ENCODE measurements around the gene DAAM1.

DAAM1 gene

DNA sequence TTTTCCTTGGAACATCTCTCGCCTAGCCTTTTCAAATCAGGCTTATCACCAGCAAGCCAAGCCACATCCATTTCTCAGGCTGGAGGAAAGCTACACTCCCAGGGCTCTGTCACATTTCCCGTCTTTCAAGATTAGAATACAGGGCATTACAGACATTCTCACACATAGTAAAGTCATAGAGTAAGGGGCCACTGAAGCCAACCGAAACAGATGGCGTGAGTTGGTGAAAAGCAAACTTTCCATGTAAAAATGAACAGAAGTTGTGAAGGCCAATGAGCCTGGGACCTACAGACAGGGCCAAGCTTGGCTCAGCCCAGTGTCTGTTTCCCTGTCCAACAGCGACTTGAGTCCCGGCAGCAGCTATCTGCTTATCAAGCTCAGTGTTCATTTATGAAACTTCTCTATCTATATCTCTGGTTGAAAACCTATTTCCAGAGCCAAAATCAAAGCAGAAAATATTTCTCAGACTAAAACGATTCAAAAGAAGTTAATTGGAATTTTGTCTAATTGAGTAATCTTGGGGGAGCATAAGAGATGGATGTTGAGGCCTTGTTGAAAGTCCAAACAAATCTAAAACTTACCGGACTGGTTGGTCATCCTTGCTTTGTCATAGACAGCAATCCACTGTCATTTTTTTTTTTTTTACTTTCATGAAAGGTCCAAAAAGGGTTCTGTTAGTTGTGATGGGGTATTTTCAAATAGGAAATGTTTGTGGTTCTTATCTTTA lies 105.6 kb downstream of the DAAM1 start:
- no peak for DNase-seq

- DNase-seq, result no peak
Observed at GRCh38 chr14:59294662-59294992, 106.2 kb downstream of the DAAM1 start.

DNA sequence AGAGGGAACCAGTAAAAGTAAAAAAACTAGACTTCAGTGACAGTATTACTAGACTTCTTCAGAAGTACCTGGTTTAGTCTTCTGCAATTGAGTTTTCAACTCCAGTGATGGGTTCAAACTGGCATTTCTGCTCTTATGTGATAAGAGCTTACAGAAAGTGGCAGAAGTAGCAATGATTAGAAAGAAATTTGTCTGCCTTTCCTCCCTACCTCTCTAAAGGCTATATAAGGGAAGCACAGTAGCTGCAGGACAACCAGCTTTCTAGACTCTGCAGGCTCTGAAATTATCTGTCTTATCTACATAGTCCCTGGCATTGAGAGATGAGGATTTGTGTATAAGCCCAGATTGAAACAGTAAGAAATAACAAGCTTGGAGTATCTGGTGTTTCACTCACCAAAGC lies 107.5 kb downstream of the DAAM1 start:
- no peak for DNase-seq

GRCh38 chr14:59296508-59296907 lies 108.0 kb downstream of the DAAM1 start:
- DNase-seq, result no peak

DNA sequence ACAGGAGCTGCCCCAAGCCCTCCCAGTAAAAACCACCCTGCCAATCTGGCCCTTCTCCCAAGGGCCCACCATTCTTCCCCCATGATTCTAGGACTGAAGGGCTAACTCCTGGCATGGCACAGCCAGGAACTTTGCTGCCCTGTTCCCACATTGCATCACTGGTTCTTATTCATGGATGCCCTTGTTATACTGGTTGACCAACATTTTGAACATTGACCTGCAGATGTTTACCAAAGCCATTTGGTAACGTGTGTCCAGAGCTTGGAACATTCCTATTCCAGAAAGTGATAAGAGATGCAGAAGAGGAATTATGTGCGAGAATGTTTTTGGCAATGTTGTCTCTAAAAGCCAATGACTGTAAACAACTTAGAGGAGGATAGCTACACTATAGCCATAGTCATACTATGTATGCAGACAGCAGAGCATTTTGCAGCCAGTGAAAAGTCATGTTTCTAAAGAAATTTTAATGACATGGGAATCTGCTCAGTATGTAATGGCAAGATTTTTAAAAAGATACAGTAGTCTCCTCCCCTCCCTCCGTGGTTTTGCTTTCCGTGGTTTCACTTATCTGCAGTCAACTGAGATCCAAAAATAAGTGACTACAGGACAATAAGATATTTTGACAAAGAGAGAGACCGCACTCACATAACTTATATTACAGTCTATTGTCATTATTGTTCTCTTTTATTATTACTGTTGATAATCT lies 108.8 kb downstream of the DAAM1 start:
- DNase-seq, result no peak

DNA sequence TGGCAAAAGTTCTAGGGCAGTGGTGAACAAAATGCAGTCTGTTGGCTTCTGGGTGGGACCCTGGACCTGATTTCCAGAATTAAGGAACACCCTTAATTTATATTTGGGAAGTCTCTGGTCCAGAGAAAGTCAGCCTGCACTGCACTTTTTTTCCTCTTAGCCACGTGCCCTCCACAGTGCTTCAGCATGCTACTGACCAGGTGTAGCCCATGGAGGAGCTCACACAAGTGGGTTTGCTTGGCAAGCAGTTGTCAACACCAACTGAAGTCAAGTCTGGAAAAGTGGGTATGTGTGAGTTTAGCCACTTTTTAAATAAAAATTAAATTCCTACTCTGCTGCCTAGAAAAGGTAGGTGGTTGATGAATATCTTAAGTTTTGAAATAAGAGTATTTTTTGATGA lies 111.3 kb downstream of the DAAM1 start:
- DNase-seq, result no peak

GRCh38 chr14:59301354-59301753 lies 112.9 kb downstream of the DAAM1 start:
- no peak for DNase-seq

DNA sequence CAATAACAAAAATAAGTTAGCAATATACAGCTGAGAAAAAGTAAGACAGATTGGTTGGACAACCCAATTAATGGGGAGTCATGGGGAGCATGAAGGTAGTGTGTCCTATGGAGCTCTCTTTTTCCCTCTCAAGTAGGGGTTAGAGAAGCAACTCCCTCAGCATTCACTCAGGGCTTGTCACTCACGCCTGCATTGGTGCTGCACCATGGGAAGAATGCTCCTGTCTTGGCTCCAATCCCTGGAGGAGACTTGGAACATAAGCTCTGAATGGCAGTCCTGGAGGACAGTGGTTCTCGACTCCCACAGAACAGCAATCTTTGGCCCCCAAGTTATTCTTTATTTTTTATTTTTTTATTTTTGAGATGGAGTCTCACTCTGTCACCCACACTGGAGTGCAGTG lies 113.8 kb downstream of the DAAM1 start:
- no peak for DNase-seq

DNA sequence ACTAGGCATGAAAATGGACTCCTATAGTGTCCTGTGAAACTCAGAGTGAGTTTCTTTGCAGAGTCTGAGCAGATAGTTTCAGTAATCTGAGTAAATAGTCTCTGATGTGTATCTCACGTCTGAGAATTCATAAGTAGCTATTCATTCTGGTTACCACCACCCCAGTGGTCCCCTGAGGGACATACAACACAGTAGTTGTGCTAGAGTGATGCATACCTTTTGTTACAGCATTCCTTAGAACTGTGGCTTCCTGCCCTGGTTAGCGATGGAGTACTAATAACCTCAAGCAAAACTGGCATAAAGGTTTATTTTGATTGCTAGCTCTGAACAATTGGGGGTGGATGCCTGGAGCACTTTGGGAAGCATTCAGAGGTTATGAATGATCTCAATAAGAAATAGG lies 114.7 kb downstream of the DAAM1 start:
- DNase-seq, result no peak

DNA sequence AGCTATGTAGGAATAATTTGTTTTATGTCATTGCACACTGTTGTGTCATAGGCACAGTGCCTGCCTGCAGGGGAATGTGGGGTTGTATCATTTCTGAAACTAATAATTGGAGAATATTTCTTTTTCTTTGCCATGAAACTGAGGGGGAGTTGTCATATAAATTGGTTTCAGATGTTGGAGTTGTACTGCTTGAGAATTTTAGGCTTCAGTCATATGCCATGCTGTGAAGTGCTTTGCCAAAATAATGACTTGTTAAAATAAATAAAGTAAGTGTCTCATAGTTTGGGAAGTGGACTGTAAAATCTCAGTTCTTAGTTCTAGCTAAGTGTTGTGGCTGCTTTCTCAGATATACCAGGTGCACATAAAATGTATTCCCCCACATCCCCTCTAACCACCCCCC lies 116.8 kb downstream of the DAAM1 start:
- no peak for DNase-seq

DNA sequence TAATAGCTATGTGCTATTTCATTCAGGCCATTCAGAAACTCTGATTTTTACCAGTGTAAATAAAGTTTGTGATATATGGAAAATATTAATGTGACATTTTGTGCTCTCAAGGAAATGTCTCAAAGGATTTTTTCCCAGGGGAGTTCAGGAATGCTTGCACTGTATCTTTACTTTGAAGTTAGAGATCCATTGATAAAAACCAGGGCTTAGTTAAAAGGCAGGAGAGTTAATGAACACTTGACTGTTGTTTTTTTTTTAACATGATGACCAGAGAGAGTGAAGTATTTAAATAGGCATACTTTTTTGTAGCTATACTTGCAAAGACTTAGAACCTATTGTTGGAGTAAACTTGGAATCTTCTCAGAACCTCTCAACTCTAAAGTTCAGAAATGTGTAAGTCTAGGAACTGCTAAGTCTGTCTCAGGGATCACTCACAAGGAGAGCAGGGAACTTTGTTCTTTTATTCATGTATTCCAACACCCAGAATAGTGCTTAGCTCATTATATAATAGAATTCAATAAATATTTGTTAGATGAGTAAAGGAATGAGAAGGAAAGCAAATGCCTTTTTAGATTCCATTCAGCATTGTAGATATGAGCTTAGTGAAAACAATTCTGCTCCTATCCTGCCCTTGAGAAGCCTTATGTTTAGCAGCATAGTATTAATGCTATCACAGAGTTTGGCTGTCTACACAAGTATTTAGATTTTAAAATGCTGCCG lies 117.5 kb downstream of the DAAM1 start:
- no peak for DNase-seq

DNA sequence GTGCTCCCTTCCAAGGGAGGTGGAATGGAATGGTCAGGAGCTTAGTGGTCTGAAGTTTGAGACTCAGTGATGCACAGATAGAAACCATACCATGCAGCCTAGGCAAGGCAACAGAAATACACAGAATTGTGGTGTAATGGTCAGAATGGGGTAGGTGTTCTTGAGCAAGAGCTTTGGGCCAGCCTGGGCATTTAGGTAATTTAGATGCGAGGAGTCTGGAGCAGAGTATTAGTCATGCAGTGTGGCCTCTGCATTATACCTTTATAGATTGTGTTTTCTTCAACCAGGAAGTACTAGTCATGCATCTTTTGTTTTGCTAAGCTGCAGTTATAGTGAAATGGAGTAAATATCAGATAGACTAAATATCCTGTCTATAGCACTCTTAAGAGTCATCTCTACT lies 118.3 kb downstream of the DAAM1 start:
- no peak for DNase-seq

- no peak for DNase-seq
Observed at GRCh38 chr14:59308086-59308485, 119.6 kb downstream of the DAAM1 start.

DNA sequence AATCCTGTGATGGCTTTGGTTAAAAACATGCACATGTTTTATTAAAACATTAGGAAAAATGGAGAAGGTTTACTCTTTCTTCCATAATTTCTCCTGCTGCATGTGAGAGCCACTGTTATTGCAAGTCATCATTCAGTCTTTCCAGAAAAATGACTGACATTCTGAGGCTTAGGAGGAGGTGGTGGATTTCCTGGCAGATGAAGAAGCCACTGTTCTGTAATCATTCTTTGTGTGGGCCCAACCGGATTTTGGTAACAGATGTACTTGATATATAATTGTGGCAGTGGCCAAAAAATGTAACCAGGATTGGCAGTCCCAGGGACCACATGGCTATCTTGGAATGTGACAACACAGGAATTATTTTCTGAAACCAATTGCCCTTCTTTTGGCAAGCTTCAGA lies 120.2 kb downstream of the DAAM1 start:
- DNase-seq, result no peak

- no peak for DNase-seq
Observed at GRCh38 chr14:59309291-59309900, 120.9 kb downstream of the DAAM1 start.

DNA sequence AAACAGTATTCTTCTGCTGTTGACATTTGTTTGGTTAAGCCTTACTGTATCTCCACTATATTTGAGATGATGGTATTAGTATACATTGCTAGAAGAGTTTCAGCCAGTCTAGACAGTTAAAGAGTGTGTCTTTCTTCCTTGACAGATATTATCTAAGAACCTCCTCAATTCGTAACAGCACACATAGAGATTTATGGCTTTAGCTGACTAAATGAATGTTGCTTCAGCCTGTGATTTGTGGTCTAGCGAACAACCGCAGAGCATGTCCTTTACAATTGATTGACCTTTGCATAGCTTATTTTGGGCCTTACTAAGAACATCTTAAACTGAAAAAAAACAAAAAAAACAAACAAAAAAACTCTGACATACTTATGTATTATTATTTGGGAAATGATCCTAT lies 122.2 kb downstream of the DAAM1 start:
- no peak for DNase-seq

GRCh38 chr14:59311723-59312122 lies 123.3 kb downstream of the DAAM1 start:
- no peak for DNase-seq

DNA sequence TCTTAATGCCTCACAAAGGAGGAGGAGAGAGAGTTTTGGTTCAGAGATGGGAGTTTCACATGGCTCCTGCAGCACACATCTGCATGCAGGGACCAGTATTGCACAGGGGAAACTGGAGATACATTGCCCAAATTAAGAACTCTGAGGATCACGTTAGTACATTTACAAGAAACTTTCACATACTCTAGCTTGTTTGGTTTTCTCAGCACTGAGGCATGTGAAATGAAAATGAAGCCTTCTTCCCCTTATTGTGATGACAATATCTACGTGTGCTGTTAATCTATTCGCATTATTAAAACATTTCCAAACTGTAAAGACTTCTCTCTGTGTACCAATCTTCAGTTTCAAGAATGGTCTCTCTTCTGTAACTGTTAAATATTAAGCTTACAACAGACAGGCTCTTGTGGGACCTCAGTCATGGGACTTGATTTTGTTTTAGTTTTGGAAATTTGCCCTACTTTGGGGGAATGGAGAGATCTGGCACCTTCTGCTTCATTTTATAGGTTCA lies 124.7 kb downstream of the DAAM1 start:
- DNase-seq, result no peak

- no peak for DNase-seq
Observed at GRCh38 chr14:59313658-59314608, 125.5 kb downstream of the DAAM1 start.

DNA sequence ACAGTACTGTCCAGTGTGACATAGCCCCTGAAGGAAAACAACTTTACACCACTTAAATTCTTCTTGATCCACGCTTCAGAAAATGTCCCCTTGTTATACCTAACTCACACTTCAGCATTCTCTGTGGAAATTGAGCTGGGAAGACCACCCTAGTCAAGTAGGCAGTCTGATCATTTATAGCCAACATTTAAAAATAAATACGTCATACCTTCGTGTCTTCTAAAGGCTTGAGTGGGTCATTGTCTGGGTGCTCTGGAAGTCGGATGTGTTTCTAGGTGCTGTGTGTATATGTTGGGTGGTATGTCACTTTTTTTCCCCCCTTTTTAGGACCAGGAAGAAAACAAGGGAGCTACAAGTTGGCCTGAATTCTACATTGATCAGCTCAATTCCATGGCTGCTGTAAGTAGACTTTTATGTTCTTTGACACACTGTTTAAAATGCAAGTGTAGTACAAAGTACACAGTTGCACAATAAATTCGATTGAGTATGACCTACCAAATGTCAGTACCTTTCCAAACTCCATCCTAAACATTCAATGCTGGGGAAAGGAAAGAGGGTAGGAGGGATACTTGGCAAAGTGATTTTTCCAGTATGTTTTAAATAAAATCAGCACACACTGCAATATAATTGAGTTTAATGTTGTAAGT lies 126.6 kb downstream of the DAAM1 start:
- no peak for DNase-seq

GRCh38 chr14:59316151-59316830 lies 127.8 kb downstream of the DAAM1 start:
- no peak for DNase-seq

All from effector CD4-positive, alpha-beta T cell (primary cell).